HG02571 (cell line): ENCODE measurements around the gene SPATA46.

Source experiments
- ATAC-seq: cut with Tn5 transposase; IDR thresholded peaks from one replicate; pipeline ENCODE4 v1.9.1; 2021; ENCODE audit warnings: mild to moderate bottlenecking, moderate library complexity; ENCODE audit not compliant: unreplicated experiment

Gene SPATA46

GRCh38 chr1:162375463-162375862, 1.2 kb downstream of the SPATA46 start:
- ATAC-seq = no peak

DNA sequence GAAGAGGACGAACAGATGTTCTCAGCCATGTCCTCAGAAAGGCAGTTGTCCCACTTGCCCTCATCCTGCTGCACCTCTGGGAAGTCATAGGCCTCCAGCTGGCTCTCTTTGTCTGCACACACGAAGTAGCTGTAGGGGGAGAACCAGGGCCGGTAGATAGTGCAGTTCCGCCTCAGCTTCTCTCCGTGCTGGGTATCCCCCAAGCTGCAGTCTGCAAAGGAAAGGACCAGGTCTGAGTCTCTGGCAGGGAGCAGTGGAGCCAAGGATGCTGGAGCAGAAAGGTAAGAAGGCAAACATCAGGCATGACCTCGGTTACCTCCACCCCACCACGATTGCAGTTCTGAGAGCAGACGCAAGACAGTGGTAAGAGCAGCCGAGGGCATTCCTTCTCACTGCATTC, 2.2 kb downstream of the SPATA46 start:
- ATAC-seq = no peak

DNA sequence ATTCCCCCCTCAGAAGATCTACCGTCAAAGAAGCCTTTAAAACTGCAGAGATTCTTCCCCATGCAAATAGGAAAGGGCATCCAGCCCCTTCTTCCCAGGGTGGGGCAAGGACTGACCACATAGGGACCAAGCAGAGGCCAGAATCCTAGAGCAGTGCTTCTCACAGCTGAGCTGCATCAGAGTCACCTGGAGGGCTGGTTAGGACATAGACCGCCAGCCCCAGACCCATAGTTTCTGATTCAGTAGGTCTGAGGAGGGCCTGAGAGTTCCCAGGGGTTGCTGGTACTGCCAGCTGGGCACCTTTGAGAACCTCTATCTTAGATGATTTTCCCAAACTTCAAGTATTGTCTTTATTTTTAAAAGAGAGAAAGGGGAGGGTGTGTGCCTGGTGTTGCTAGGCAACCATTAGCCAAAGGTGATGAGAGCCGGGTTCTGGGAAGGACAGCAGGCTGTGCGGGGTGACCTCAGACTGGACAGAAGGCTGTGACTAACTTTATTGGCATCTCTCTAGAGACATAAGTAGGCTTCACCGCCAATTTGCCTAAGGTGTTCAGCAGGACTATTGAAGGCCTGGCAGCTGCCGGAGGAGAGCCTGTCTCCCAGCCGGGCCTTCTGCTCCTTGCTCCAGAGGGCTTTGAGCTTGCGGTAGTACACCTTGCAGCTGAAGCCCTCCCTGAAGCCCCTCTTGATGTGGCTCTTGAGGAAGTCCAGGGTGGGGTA, 3.0 kb downstream of the SPATA46 start:
- ATAC-seq = no peak

- ATAC-seq = no peak
Measured at GRCh38 chr1:162373072-162373427, 3.6 kb downstream of the SPATA46 start.

DNA sequence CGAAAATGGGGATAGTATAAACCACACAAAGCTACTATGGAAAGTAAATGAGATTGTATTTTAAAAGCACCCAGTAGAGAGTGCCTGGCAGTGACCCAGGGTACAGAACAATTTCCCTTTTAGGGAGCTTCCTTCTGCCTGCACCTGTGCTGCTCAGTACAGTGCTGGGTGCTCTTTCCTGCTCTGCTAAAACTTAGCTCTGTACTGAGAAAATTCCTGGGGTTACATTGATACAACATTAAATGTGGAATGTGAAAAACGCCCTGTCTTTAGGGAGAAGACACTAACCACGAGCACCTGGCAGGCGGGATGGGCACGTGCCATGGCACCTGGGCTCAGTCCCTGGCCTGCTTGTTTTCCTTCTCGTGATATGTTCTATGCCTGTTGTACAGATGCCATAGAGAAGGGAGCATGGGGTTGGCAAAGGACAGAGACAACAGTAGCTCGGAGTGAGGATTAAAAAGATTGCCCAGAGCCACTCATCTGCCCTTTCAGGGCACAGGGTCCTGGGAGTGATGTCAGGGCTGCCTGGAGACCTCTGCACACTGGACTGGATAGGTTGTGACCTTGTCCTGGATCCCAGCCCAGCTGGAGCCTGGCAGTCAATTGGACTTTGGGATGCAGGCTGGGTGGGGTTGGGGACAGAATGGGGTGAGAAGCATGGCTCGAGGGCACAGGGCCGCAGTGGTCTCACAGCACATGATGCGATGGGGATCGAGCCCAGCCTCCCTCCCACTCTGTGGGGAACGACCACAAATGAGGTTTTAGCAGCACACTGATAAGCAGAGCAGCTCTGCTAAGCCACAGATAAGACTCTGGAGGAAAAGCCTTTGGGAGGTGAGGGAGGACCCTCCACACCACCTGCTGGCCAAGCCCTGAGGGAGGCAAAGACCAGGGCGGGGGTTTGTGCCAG, 4.2 kb downstream of the SPATA46 start:
- ATAC-seq = no peak

DNA sequence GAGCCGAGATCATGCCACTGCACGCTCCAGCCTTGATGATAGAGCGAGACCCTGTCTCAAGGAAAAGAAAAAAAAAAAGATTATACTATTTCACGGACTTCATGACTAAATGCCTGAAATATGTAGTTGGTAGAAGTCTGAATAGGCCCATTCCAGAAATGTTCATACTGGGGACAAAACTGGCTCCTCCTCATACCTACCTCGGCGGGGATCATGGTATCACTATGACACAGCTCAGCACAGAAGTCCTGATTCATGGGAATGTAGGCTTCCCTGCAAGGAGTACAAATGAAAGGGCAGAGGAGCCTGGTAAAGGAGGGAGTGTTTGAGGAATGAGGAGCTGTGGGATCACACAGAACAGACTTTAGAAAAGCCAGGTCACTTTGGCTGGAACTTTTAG, 5.0 kb downstream of the SPATA46 start:
- ATAC-seq = no peak

DNA sequence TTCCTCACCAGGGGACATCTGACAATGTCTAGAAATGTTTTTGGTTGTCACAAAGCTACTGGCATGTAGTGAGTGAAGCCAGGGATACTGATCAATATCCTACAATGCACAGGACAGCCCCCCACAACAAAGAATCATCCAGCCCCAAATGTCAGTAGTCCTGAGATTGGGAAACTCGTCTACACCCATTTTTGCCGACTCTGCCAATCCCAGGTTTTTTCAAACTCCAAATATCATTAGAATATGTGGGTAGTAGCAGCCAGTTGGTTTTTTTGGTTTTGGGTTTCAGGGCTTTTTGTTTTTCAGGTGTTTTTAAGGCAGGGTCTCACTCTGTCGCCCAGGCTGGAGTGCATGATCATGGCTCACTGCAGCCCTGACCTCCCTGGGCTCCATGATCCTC, 5.9 kb downstream of the SPATA46 start:
- no peak for ATAC-seq

DNA sequence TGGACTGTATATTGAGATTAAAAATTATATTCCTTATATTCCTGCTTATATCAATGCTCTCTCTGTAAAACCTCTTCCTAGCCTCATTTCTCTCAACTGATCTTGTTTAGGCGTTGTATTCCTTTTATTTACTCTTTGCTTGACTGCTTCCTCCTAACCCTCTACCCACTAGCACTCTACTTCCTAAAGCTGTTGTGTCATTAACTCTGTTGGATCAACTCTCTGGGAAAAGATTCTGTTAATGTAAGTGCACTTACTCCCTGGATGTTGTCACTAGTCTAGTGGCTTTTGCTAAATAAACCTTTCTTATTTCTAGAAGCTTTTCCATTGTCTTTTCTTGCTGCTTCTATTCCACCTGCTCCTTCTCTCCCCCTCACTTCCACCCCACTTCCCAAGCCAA, 6.5 kb downstream of the SPATA46 start:
- ATAC-seq = no peak

- ATAC-seq = no peak
Measured at GRCh38 chr1:162369571-162369970, 7.1 kb downstream of the SPATA46 start.

GRCh38 chr1:162368451-162368850, 8.2 kb downstream of the SPATA46 start:
- ATAC-seq = no peak

DNA sequence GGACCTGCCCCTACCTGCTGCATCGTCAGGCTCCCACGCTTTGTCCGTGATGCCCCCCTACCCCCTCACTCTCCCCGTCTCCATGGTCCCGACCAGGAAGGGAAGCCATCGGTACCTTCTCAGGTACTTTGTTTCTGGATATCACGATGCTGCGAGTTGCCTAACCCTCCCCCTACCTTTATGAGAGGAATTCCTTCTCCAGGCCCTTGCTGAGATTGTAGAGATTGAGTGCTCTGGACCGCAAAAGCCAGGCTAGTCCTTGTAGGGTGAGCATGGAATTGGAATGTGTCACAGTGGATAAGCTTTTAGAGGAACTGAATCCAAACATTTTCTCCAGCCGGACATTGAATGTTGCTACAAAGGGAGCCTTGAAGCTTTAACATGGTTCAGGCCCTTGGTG, 8.9 kb downstream of the SPATA46 start:
- ATAC-seq = no peak

DNA sequence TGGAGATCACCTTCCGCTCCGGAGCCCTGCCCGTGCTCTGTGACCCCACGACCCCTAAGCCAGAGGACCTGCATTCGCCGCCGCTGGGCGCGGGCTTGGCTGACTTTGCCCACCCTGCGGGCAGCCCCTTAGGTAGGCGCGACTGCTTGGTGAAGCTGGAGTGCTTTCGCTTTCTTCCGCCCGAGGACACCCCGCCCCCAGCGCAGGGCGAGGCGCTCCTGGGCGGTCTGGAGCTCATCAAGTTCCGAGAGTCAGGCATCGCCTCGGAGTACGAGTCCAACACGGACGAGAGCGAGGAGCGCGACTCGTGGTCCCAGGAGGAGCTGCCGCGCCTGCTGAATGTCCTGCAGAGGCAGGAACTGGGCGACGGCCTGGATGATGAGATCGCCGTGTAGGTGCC, 9.6 kb downstream of the SPATA46 start:
- no peak for ATAC-seq

GRCh38 chr1:162366671-162367070, 10.0 kb downstream of the SPATA46 start:
- no peak for ATAC-seq

DNA sequence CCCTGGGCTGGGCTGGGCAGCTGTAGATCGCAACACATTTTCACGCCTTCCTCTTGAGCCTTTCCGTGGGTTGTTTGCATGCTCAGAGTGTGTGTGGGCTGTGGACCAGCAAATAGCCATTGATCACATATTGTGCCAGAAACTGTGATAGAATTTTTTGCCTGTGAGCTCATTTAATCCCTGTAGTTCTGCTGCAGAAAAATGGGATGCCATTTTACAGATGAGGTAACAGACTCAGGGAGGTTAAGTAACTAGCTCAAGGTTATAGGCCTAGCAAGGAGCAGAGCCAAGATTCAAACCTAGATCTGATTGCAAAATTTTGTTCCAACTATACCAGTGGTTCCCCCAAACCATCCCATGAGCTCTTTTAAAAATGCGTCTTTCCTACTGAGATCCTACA, 10.5 kb downstream of the SPATA46 start:
- ATAC-seq = no peak

GRCh38 chr1:162365284-162366020, 11.2 kb downstream of the SPATA46 start:
- ATAC-seq = no peak

DNA sequence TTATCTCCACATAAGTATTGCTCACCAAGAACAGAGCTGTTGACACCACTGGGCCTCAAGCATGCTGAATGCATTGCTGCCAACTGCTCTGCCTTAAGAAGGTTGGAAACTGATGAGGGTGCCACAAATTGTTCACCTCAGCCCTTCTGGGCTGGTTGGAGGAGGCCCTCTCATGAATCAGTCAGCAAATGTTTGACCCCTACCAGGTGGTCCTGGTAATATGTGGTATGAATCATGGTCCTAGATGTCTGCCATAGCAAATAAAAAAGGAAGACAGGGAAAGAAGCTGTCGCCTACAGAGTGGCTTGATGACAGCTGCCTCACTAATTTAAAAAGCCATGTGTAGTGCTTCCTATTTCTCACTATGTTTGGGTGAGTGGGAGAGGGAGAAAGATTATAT, 12.2 kb downstream of the SPATA46 start:
- no peak for ATAC-seq

DNA sequence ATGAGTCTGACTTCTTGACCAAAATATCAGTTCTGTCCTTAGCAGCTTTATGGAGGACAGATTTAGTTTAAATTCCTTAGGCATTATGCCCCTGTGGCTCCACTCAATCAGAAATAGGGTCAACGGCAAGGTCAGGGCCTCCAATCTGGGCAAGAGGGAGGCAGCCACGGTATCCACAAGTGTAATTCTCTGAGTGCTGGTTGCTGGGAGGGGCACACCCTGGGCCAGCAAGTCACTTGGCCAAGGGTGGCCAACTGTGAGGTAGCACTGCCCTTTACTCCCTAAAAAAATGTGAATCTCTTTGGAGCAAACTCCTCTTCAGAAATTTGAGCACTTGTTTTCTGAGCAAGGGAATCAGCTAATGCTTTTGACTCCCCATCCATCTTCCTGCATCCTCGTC, 12.8 kb downstream of the SPATA46 start:
- no peak for ATAC-seq

DNA sequence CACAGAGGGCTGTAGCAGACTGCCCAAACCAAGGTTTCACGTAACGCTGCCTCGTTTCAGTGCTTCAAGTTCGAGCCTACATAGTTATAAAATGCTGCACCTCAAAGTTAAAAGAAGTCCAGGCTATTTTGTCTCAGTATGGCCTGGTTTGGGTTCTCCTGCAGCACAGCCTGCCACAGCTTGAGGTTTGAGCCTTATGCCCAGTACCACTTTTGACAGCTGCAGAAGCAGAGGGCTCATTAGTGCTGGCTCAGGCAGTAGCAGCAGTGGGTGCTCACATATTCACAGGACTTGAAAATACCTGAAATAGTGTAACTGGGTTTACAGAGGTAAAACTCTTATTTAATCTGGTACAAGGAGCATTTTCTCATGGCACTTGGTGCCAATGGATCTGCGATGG, 15.3 kb downstream of the SPATA46 start:
- no peak for ATAC-seq

DNA sequence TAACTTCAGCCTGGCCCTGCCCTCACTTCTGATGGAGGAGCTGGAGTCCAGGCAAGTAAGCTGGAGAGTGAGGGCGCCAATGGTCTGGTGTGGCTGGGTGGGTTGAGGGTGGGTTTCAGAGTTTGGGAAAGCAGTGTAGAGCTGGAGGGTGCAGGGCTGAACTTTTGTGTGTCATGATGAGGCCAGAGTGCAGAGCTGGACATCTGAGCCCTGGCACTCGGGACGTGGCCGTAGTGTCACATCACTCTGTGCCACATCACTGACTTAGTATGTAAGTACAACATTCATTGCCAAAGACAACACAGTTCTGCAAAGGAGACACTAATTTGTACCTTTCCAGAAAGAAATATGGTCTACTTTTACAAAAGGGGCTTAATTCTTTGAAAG, 15.8 kb downstream of the SPATA46 start:
- no peak for ATAC-seq

DNA sequence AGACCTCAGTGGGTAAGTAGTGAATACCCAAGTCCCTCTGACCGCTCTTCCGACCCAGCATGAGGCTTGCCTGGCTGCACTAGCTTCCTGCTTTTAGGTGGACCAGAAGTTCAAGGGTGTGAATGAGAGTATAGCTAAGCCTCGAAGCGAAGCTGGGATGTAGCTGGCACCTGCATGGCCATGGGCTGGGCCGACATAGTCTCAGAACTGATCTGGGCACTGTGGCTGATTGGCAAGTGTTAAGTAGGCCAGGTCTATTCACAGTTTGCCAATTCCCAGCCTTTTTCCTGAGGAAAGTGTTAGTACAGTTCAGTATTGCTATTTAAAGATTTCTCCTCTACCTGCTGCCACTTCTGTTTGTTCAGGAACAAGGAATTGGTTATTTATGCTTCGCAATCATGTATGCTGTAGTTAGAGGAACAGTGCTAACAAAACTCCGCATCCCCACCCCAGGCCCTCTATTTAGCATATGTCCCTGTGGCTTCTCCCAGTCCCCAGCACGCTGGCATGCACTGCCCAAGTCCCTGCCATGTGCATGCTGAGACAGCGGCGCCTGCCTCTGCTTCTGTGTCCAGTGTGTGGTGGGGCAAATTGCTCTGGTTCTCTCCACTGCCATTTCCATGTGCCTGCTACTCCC, 16.3 kb downstream of the SPATA46 start:
- no peak for ATAC-seq

GRCh38 chr1:162359523-162360236, 17.0 kb downstream of the SPATA46 start:
- ATAC-seq = no peak
